Measurements from ENCODE around the gene LRRC32. TPM values are rescaled to one million over a fixed set of nuclear protein-coding genes. Genes with fewer than 3 reads are reported as not detected.
A peak's percentile ranks its signal among the peaks of the same experiment; 100 is the strongest.

LRRC32 gene
- total RNA-seq, 4 donors from 2014 or later, result 10.0 to 121 (median 17.5) TPM

DNA sequence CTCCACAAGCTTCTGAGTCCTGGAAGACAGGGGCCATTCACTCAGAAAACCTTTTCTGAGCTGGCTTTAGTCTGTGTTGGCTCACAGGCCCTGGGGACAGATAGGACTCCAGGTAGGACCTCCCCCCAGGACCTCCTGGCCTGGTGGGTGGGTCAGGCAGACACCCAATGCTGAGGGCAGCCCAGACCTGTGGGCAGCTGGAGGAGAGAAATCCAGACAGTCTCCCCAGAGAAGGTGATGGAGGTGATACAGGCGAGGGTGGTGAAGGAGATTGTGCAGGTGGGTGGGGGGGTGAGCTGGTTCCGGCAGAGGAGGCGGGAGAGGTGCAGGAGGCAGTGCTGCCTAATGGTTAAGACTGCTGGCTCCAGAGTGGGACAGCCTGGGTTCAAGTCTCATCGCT, 15.6 kb downstream of the LRRC32 start:
- H3K9me3 ChIP-seq, result no peaks in the 10 kb centered on the region
- no peaks in the 10 kb centered on the region for H3K36me3 ChIP-seq
- H3K4me3 ChIP-seq, result no peak overlapping the region
- H3K27ac ChIP-seq, result peak overlapping the region; percentile 61 to 88
- intact Hi-C loops (cut with DNase I; ENCODE audit: low total_unique reads), result no loop called here
- H3K27me3 ChIP-seq, result no peaks in the 10 kb centered on the region
- TF ChIP-seq CTCF (IDR thresholded peaks at IDR 0.05), result no peak
- TF ChIP-seq POLR2A (IDR thresholded peaks at IDR 0.05), result no peak
- H3K4me1 ChIP-seq, result peaks cover 14 to 27% of the 10 kb centered on the region in 2 donors
- no peak for DNase-seq

DNA sequence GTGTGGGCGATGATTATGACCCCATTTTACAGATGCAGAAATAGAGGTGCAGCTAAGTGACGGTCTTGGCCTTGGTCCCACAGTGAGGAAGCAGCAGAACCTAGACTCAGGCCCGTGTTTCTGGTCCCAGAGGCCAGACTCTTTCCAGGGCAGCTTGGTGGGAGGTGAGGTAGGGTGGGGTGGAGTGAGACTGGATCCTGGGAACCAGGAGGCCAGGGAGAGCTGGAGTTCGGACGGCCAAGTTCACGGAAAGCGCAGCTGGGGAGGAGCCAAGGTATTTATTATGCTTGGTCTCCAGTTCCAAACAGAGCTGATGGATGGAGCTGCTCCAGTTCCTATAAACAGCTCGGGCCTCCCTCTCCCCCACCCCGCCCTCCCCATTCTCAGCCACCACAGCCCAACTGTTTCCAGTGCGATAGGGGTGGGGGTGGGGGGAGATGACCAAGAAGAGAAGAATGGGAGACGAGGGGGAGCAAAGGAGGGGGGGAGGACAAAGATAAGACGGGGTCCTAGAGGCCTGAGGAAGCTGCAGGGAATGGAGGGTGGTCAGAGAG, 16.2 kb downstream of the LRRC32 start:
- Histone ChIP-seq H3K9me3 (no peaks in the 10 kb centered on the region), H3K4me1 (peaks cover 14 to 27% of the 10 kb centered on the region in 2 donors), H3K36me3 (no peaks in the 10 kb centered on the region), H3K27me3 (no peaks in the 10 kb centered on the region), H3K27ac (peak overlapping the region; percentile 61 to 88), H3K4me3 (no peak overlapping the region)
- intact Hi-C loops (cut with DNase I; ENCODE audit: low total_unique reads), result no loop called here
- TF ChIP-seq POLR2A (IDR thresholded peaks at IDR 0.05) (no peak), CTCF (IDR thresholded peaks at IDR 0.05) (no peak)
- DNase-seq, result peak; percentile 84

DNA sequence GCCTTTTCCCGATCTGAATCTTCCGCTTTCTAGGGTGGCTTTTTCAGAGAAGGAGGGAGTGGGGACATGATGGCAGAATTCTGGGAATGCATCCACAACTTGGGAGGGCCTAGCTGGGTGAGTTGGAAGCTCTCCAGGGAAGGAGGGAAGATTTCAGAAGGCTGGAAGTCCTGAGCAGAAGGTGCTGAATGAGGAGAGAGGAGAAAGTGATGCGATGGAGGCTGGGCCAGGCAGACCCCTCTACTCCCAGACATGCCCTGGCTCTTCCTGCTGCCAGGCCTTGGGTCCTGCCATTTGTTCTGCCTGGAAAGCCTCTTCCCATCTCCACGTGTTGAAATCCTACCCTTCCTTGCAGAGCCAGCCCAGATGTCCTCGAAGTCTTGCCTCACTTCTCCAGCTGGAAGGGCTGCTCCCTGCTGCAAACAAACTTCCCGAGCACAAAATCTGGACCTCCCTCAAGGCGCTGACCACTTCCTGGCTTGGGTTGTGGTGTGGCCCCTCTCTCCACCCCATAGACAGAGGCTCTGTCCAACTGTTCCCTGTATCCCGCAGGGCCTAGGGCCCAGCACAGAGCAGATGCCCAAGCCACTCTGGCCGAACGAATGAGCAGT, 16.8 kb downstream of the LRRC32 start:
- Histone ChIP-seq H3K27ac (peak overlapping the region; percentile 61 to 88), H3K27me3 (no peaks in the 10 kb centered on the region), H3K36me3 (no peaks in the 10 kb centered on the region), H3K9me3 (no peaks in the 10 kb centered on the region), H3K4me3 (no peak overlapping the region), H3K4me1 (peaks cover 14 to 27% of the 10 kb centered on the region in 2 donors)
- DNase-seq, result peak; percentile 70 to 71
- TF ChIP-seq POLR2A (IDR thresholded peaks at IDR 0.05), result no peak
- TF ChIP-seq CTCF (IDR thresholded peaks at IDR 0.05), result no peak
- intact Hi-C loops (cut with DNase I; ENCODE audit: low total_unique reads), result no loop called here

- no peaks in the 10 kb centered on the region for H3K9me3 ChIP-seq
- DNase-seq, result no peak
- no peak overlapping the region for H3K4me3 ChIP-seq
- no peaks in the 10 kb centered on the region for H3K36me3 ChIP-seq
- H3K27ac ChIP-seq, result peak overlapping the region; percentile 61 to 88
- intact Hi-C loops (cut with DNase I; ENCODE audit: low total_unique reads), result no loop called here
- no peak for TF ChIP-seq POLR2A (IDR thresholded peaks at IDR 0.05)
- TF ChIP-seq CTCF (IDR thresholded peaks at IDR 0.05), result no peak
- H3K27me3 ChIP-seq, result no peaks in the 10 kb centered on the region
- peaks cover 14 to 27% of the 10 kb centered on the region in 2 donors for H3K4me1 ChIP-seq
These were observed 17.4 kb downstream of the LRRC32 start for GRCh38 chr11:76653012-76653673.

GRCh38 chr11:76649851-76650372, 20.6 kb downstream of the LRRC32 start:
- Histone ChIP-seq H3K4me1 (peaks cover 12 to 14% of the 10 kb centered on the region in 2 donors), H3K27ac (no peak overlapping the region), H3K27me3 (no peaks in the 10 kb centered on the region), H3K36me3 (no peaks in the 10 kb centered on the region), H3K9me3 (peaks cover 0 to 3% of the 10 kb centered on the region in 2 donors), H3K4me3 (no peak overlapping the region)
- DNase-seq, result no peak
- intact Hi-C loops (cut with DNase I; ENCODE audit: low total_unique reads), result no loop called here
- TF ChIP-seq POLR2A (IDR thresholded peaks at IDR 0.05), result no peak
- TF ChIP-seq CTCF (IDR thresholded peaks at IDR 0.05), result no peak

All from uterus (tissue), 4 donors.